ENCODE data around the gene MRPL30.

DNA sequence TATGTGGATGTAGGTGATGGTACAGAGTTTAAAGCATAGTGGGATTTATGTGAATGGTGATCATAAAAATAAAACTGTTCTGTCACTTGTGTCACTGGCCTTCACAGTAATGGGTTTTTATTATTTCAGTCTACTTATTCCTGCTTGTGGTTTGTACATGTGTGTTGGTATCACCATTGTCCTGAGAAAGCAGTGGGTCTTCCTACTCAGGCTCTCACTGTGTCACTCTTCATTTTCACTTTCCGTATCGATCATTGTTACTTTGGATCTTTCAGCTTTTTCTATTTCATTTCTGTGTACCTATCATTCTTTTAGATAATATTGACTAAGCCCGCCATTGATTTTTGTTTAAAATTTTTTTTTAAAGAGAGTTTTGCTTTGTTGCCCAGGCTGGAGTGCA is 7.4 kb downstream of the MRPL30 start:
- TF ChIP-seq POLR2A (IDR thresholded peaks at IDR 0.05; ENCODE audit: extremely low read depth, insufficient read length) (no peak), MYC (IDR thresholded peaks at IDR 0.05; ENCODE audit: low read depth, low read length) (no peak)
- TF ChIP-seq, protein P1, sequence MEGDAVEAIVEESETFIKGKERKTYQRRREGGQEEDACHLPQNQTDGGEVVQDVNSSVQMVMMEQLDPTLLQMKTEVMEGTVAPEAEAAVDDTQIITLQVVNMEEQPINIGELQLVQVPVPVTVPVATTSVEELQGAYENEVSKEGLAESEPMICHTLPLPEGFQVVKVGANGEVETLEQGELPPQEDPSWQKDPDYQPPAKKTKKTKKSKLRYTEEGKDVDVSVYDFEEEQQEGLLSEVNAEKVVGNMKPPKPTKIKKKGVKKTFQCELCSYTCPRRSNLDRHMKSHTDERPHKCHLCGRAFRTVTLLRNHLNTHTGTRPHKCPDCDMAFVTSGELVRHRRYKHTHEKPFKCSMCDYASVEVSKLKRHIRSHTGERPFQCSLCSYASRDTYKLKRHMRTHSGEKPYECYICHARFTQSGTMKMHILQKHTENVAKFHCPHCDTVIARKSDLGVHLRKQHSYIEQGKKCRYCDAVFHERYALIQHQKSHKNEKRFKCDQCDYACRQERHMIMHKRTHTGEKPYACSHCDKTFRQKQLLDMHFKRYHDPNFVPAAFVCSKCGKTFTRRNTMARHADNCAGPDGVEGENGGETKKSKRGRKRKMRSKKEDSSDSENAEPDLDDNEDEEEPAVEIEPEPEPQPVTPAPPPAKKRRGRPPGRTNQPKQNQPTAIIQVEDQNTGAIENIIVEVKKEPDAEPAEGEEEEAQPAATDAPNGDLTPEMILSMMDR (IDR thresholded peaks at IDR 0.05; ENCODE audit: low read depth, low read length): no peak
- TF ChIP-seq, protein P2, sequence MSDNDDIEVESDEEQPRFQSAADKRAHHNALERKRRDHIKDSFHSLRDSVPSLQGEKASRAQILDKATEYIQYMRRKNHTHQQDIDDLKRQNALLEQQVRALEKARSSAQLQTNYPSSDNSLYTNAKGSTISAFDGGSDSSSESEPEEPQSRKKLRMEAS (IDR thresholded peaks at IDR 0.05; ENCODE audit: low read depth, low read length): no peak

All from NB4 (cell line).